ENCODE data around the gene NFKB1.

The NFKB1 gene

GRCh38 chr4:102627831-102628523 lies 126.8 kb downstream of the NFKB1 start:
- no peak for DNase-seq (ENCODE audit: low read depth)

GRCh38 chr4:102629673-102630072 lies 128.5 kb downstream of the NFKB1 start:
- DNase-seq (ENCODE audit: low read depth) = no peak

GRCh38 chr4:102631616-102632015 lies 130.5 kb downstream of the NFKB1 start:
- DNase-seq (ENCODE audit: low read depth) = no peak

- no peak for DNase-seq (ENCODE audit: low read depth)
These were observed 131.3 kb downstream of the NFKB1 start for GRCh38 chr4:102632241-102633065.

- no peak for DNase-seq (ENCODE audit: low read depth)
These were observed 131.9 kb downstream of the NFKB1 start for GRCh38 chr4:102633100-102633499.

GRCh38 chr4:102637391-102637790 lies 136.2 kb downstream of the NFKB1 start:
- DNase-seq (ENCODE audit: low read depth) = no peak

GRCh38 chr4:102638621-102639020 lies 137.5 kb downstream of the NFKB1 start:
- DNase-seq (ENCODE audit: low read depth) = no peak

GRCh38 chr4:102639598-102639997 lies 138.4 kb downstream of the NFKB1 start:
- no peak for DNase-seq (ENCODE audit: low read depth)

- no peak for DNase-seq (ENCODE audit: low read depth)
These were observed 139.5 kb downstream of the NFKB1 start for GRCh38 chr4:102640669-102641068.

GRCh38 chr4:102641793-102642192 lies 140.6 kb downstream of the NFKB1 start:
- no peak for DNase-seq (ENCODE audit: low read depth)

GRCh38 chr4:102642631-102643298 lies 141.6 kb downstream of the NFKB1 start:
- no peak for DNase-seq (ENCODE audit: low read depth)

GRCh38 chr4:102647117-102647516 lies 146.0 kb downstream of the NFKB1 start:
- no peak for DNase-seq (ENCODE audit: low read depth)

- no peak for DNase-seq (ENCODE audit: low read depth)
These were observed 156.0 kb downstream of the NFKB1 start for GRCh38 chr4:102657206-102657605.

GRCh38 chr4:102663073-102663472 lies 161.9 kb downstream of the NFKB1 start:
- DNase-seq (ENCODE audit: low read depth) = no peak

GRCh38 chr4:102665527-102665926 lies 164.4 kb downstream of the NFKB1 start:
- DNase-seq (ENCODE audit: low read depth) = no peak
